Nephron (organoid): ENCODE measurements around the gene ABHD8.
A peak's percentile ranks its signal among the peaks of the same experiment; 100 is the strongest.

Experiments
- H3K27ac Mint-ChIP-seq, 3 experiments: 2 replicates each; pipeline ENCODE4 v1.8.0; 2020; ENCODE audit warnings: mixed read lengths in 3 of 3, mild to moderate bottlenecking in 2 of 3, moderate library complexity in 1 of 3
- H3K27me3 Mint-ChIP-seq: 2 replicates; pipeline ENCODE4 v1.8.0; 2021; ENCODE audit warnings: low read depth, mild to moderate bottlenecking, moderate library complexity, mixed read lengths
- H3K36me3 Mint-ChIP-seq: 2 replicates; pipeline ENCODE4 v1.8.0; 2020; ENCODE audit warnings: low read depth, mixed read lengths
- H3K4me1 Mint-ChIP-seq: 2 replicates; pipeline ENCODE4 v1.8.0; 2020; ENCODE audit warnings: mixed read lengths
- H3K4me3 Mint-ChIP-seq, 3 experiments: 2 replicates each; pipeline ENCODE4 v1.8.0; 2020; ENCODE audit warnings: mild to moderate bottlenecking in 3 of 3, mixed read lengths in 3 of 3, moderate library complexity in 2 of 3
- H3K9me3 Mint-ChIP-seq: 2 replicates; pipeline ENCODE4 v1.8.0; 2020; ENCODE audit warnings: mixed read lengths
- TF ChIP-seq, protein P1 (sequence below), 3 experiments: fragments of 200-600 bp; sonication (generic); IDR thresholded peaks; one replicate each; pipeline ENCODE4 v1.5.0; 2021; ENCODE audit warnings: antibody characterized with exemption in 3 of 3; ENCODE audit not compliant: unreplicated experiment in 3 of 3

Gene ABHD8

DNA sequence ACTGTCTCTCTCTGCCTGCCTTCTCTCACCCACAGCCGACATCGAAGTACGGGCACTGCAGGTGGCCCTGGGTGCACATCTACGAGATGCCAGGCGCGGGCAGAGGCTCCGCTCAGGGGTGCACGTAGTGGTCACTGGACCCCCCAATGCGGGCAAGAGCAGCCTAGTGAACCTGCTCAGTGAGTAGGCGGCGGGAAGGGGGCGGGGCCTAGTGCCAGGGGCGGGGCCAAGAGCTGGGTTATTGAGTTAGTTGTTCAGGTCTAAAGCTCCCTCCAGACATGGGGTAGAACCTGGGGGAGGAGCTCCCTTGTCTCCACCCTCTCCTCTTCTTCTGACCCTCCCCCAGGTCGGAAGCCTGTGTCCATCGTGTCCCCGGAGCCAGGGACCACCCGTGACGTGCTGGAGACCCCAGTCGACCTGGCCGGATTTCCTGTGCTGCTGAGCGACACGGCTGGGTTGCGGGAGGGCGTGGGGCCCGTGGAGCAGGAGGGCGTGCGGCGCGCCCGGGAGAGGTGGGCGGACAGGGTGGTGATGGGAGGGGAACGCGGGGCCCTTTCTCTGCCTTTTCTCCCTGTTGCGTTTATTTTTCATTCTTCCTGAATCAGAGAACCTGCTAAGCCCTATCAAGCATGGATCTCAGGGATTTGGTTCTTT, 36.0 kb upstream of the ABHD8 start:
- Mint-ChIP-seq H3K4me3 (peak overlapping the region; percentile 74 to 91 (median 87)), H3K9me3 (no peaks in the 10 kb centered on the region), H3K4me1 (peaks cover 13% of the 10 kb centered on the region), H3K27me3 (no peaks in the 10 kb centered on the region), H3K36me3 (peaks cover 3% of the 10 kb centered on the region), H3K27ac (no peak overlapping the region)
- TF ChIP-seq, protein P1, sequence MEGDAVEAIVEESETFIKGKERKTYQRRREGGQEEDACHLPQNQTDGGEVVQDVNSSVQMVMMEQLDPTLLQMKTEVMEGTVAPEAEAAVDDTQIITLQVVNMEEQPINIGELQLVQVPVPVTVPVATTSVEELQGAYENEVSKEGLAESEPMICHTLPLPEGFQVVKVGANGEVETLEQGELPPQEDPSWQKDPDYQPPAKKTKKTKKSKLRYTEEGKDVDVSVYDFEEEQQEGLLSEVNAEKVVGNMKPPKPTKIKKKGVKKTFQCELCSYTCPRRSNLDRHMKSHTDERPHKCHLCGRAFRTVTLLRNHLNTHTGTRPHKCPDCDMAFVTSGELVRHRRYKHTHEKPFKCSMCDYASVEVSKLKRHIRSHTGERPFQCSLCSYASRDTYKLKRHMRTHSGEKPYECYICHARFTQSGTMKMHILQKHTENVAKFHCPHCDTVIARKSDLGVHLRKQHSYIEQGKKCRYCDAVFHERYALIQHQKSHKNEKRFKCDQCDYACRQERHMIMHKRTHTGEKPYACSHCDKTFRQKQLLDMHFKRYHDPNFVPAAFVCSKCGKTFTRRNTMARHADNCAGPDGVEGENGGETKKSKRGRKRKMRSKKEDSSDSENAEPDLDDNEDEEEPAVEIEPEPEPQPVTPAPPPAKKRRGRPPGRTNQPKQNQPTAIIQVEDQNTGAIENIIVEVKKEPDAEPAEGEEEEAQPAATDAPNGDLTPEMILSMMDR (IDR thresholded peaks at IDR 0.05; ENCODE audit: unreplicated experiment in 3 of 3), result no peak

- TF ChIP-seq, protein P1 (IDR thresholded peaks at IDR 0.05; ENCODE audit: unreplicated experiment in 3 of 3), result no peak
- H3K36me3 Mint-ChIP-seq, result peaks cover 3% of the 10 kb centered on the region
- no peaks in the 10 kb centered on the region for H3K9me3 Mint-ChIP-seq
- no peaks in the 10 kb centered on the region for H3K27me3 Mint-ChIP-seq
- no peak overlapping the region for H3K27ac Mint-ChIP-seq
- peak overlapping the region; percentile 87 to 93 (median 91) for H3K4me3 Mint-ChIP-seq
- peaks cover 17% of the 10 kb centered on the region for H3K4me1 Mint-ChIP-seq
These were observed 35.3 kb upstream of the ABHD8 start for GRCh38 chr19:17338433-17339078.

DNA sequence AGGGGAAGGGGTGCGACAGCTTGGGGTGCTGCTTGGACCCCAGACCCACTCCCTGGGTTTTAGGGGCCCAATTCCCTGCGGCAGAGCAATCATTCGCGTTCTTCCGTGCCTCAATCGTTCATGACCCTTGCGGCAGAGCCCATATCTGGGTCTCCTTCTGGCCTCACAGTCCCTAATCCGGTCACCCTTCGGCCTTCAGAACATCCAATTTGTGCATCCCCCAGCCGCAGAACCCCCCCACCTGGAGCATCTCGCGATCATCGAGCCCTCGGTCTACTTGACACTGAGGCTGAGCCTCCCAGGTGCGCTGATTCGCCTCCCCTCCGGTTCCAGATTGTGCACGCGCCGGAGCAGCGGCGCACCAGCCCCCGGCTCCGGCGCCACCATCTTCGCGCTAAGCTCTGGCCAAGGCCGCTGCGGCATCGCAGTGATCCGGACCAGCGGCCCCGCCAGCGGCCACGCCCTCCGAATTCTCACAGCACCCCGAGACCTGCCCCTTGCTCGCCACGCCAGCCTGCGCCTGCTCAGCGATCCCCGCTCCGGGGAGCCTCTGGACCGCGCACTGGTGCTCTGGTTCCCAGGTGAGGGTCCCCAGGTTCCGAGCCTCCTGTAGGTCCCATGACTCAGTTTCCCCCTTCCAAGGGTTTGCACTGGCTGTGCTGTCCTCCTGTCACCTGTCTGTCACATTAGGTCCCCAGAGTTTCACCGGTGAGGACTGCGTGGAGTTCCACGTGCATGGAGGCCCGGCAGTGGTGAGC, 34.6 kb upstream of the ABHD8 start:
- Mint-ChIP-seq H3K27me3 (no peaks in the 10 kb centered on the region), H3K27ac (peak overlapping the region in 2 of 3 experiments; percentile 86 to 94), H3K9me3 (no peaks in the 10 kb centered on the region), H3K4me1 (peaks cover 17% of the 10 kb centered on the region), H3K4me3 (peak overlapping the region; percentile 87 to 93 (median 91)), H3K36me3 (peaks cover 4% of the 10 kb centered on the region)
- TF ChIP-seq, protein P1 (IDR thresholded peaks at IDR 0.05; ENCODE audit: unreplicated experiment in 3 of 3), result no peak

DNA sequence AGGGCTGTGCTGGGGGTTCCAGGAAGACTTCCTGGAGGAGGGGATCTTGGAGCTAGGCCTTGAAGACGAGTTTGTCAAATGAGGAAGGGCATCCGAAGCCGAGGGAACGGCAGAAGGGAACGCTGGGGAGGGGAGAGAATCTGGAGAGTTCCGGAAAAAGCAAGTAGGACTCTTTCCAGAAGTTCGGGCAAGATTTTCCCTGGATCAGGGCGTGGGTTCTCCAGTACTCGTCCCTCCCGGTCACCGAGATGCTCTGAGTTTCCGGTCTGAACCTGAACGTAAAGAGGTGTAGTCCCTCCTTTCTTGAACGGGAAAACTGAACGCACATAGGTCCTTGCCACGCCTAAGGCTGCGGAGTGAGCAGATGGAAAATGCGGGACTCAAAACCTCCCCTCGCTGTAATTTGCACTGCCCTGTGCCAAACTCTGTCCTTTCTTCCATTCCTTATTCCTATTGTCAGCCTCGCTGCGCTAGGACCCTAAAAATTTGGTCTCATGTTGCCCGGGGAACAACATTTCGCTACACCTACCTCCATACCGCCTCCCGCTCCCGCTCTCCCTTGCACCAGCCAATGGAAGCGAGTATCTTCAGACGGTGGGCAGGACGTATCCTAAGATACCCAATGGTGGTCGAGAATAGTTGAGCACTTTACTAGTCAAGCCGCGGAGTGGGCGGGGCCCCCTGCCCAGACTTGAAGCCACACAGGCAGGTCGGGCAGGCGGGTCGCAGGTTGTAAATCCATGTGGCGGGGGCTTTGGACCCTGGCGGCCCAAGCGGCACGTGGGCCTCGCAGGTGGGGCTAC, 33.8 kb upstream of the ABHD8 start, which contains the start of gene GTPBP3:
TSS of gene GTPBP3 (plus strand) at position 682 of the 803 bp plus-strand sequence. CDS start at position 741, 59 bp downstream.
- peaks cover 9% of the 10 kb centered on the region for H3K36me3 Mint-ChIP-seq
- TF ChIP-seq, protein P1 (IDR thresholded peaks at IDR 0.05; ENCODE audit: unreplicated experiment in 3 of 3), result no peak
- H3K4me3 Mint-ChIP-seq, result peak within 1 kb of the TSS; percentile 87 to 93 (median 91)
- H3K4me1 Mint-ChIP-seq, result peaks cover 17% of the 10 kb centered on the region
- H3K27me3 Mint-ChIP-seq, result no peaks in the 10 kb centered on the region
- no peaks in the 10 kb centered on the region for H3K9me3 Mint-ChIP-seq
- peak within 1 kb of the TSS; percentile 86 to 96 (median 94) for H3K27ac Mint-ChIP-seq

GRCh38 chr19:17335575-17335974, 32.4 kb upstream of the ABHD8 start:
- peaks cover 4% of the 10 kb centered on the region for H3K27me3 Mint-ChIP-seq
- peaks cover 17% of the 10 kb centered on the region for H3K4me1 Mint-ChIP-seq
- TF ChIP-seq, protein P1 (IDR thresholded peaks at IDR 0.05; ENCODE audit: unreplicated experiment in 3 of 3), result no peak
- peaks cover 13% of the 10 kb centered on the region for H3K36me3 Mint-ChIP-seq
- H3K27ac Mint-ChIP-seq, result peak overlapping the region in 2 of 3 experiments; percentile 41 to 93
- peak overlapping the region; percentile 87 to 95 (median 93) for H3K4me3 Mint-ChIP-seq
- no peaks in the 10 kb centered on the region for H3K9me3 Mint-ChIP-seq
